ENCODE data around the gene SYNGAP1. TPM values are rescaled to one million over a fixed set of nuclear protein-coding genes. Genes with fewer than 3 reads are reported as not detected.

SYNGAP1 gene
- total and polyA plus RNA-seq, 9 of the 15 experiments (the other 6 are each of a cell fraction or from before 2014, with no cell fraction given) = 0.01 to 22.8 (median 3.2) TPM

DNA sequence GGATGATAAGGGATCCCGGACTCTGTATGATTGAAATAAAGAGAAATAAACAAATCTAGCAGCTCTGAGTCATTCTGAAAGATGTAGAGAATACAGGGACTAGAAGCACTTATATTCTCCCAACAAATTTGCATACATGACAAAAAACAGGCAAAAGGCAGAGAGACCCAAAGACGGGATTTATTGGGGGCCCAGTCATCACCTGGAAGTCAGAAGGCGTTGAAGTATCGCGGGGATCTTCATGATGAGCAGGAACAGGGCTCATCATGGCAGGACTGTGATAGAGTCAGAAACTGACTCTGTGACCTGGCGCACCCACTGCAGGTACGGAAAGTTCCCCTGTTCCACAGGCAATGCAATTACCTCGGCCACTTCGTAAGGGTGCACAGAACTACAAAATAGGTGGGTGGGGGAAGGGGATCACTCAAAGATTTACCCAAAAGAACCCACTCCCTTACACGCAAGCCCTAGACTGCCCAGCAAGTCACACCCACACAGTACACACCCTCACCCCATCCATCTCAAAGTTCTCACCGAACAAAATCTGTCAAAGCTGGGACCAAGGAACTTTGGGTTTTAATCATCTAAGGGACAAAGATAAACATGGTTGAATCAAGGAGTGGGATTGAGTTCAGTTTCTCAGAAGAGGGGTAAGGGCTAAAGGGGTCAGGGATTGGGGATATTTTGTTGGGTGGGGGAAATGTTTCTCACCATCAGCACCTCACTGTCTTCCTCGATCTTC, 3.3 kb upstream of the SYNGAP1 start (continued):
- TF ChIP-seq PURB (CRISPR knock-in tag; IDR thresholded peaks at IDR 0.05; ENCODE audit: low read depth) (no peak), BMI1 (IDR thresholded peaks at IDR 0.05; ENCODE audit: low read length) (no peak), KAT7 (CRISPR knock-in tag; IDR thresholded peaks at IDR 0.05; ENCODE audit: borderline replicate concordance) (no peak; the same call in 1 of the 2 replicates), ZNF239 (CRISPR knock-in tag; IDR thresholded peaks at IDR 0.05) (no peak), FOS (IDR thresholded peaks at IDR 0.05; ENCODE audit: extremely low read depth, insufficient read length) (no peak), ZNF174 (CRISPR knock-in tag; IDR thresholded peaks at IDR 0.05) (no peak), CBX8 (IDR thresholded peaks at IDR 0.05; ENCODE audit: borderline replicate concordance, extremely low read depth, low read depth, low read length, poor library complexity, severe bottlenecking) (no peak), SIN3A (IDR thresholded peaks at IDR 0.05; ENCODE audit: borderline replicate concordance in 2 of 2, control insufficient read depth in 1 of 2, low read depth in 2 of 2, low read length in 2 of 2) (no peak), MAFK (IDR thresholded peaks at IDR 0.05; ENCODE audit: low read length) (0 out of 2 replicates have a peak, but pooled peaks have one; percentile 4), RAD51 (IDR thresholded peaks at IDR 0.05; ENCODE audit: borderline replicate concordance, low read depth) (no peak), POLR2B (IDR thresholded peaks at IDR 0.05; ENCODE audit: low read depth, partially characterized antibody) (peak; percentile 16), KAT8 (IDR thresholded peaks at IDR 0.05; ENCODE audit: low read depth) (no peak), HNRNPUL1 (IDR thresholded peaks at IDR 0.05; ENCODE audit: low read length) (no peak), STAT5A (IDR thresholded peaks at IDR 0.05; ENCODE audit: borderline replicate concordance, low read length) (no peak), ZNF766 (CRISPR knock-in tag; conservative IDR thresholded peaks at IDR 0.05) (no peak), EGR1 (conservative IDR thresholded peaks at IDR 0.05) (peak; percentile 58), NCOA4 (IDR thresholded peaks at IDR 0.05; ENCODE audit: partially characterized antibody) (no peak), MECOM (CRISPR knock-in tag; IDR thresholded peaks at IDR 0.05) (no peak), NFATC3 (IDR thresholded peaks at IDR 0.05) (no peak), ZNF347 (CRISPR knock-in tag; IDR thresholded peaks at IDR 0.05; ENCODE audit: low read depth) (no peak), ARHGAP35 (IDR thresholded peaks at IDR 0.05; ENCODE audit: partially characterized antibody) (no peak), ZBED1 (IDR thresholded peaks at IDR 0.05) (0 out of 2 replicates have a peak, but pooled peaks have one; percentile 27), CHD4 (IDR thresholded peaks at IDR 0.05; ENCODE audit: insufficient read depth, insufficient replicate concordance, low read depth, low read length, poor library complexity, severe bottlenecking) (no peak), STAT5B (CRISPR knock-in tag; IDR thresholded peaks at IDR 0.05) (no peak), C11orf30 (IDR thresholded peaks at IDR 0.05; ENCODE audit: low read depth) (peak; percentile 77), TAF1 (IDR thresholded peaks at IDR 0.05; ENCODE audit: control insufficient read depth, extremely low read depth, insufficient read depth, low read length, severe bottlenecking) (no peak)
- TF ChIP-seq, protein P1, sequence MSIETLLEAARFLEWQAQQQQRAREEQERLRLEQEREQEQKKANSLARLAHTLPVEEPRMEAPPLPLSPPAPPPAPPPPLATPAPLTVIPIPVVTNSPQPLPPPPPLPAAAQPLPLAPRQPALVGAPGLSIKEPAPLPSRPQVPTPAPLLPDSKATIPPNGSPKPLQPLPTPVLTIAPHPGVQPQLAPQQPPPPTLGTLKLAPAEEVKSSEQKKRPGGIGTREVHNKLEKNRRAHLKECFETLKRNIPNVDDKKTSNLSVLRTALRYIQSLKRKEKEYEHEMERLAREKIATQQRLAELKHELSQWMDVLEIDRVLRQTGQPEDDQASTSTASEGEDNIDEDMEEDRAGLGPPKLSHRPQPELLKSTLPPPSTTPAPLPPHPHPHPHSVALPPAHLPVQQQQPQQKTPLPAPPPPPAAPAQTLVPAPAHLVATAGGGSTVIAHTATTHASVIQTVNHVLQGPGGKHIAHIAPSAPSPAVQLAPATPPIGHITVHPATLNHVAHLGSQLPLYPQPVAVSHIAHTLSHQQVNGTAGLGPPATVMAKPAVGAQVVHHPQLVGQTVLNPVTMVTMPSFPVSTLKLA (conservative IDR thresholded peaks at IDR 0.05) = 0 out of 4 replicates have a peak, but pooled peaks of 1 of the 2 experiments have one; percentile 20
- TF ChIP-seq, protein P2, sequence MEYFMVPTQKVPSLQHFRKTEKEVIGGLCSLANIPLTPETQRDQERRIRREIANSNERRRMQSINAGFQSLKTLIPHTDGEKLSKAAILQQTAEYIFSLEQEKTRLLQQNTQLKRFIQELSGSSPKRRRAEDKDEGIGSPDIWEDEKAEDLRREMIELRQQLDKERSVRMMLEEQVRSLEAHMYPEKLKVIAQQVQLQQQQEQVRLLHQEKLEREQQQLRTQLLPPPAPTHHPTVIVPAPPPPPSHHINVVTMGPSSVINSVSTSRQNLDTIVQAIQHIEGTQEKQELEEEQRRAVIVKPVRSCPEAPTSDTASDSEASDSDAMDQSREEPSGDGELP (CRISPR knock-in tag; IDR thresholded peaks at IDR 0.05; ENCODE audit: borderline replicate concordance) = no peak
